Measurements from ENCODE around the gene DIPK1C.

The DIPK1C gene

GRCh38 chr18:74388227-74388626 is 68.9 kb downstream of the DIPK1C start:
- no peak for DNase-seq (ENCODE audit: low read depth)

- DNase-seq (ENCODE audit: low read depth) = no peak
These were observed 69.7 kb downstream of the DIPK1C start for GRCh38 chr18:74387383-74387782.

All from stimulated activated CD8-positive, alpha-beta memory T cell treated with anti-CD3 and anti-CD28 coated beads, Interleukin-12 subunit alpha, Interleukin-12 subunit beta, amount 100 ng/mL, for 1 hour (primary cell).